GM19463 (cell line): ENCODE measurements around the gene LGALS1.
"Not testable (repeated sequence)": the region's sequence is repeated elsewhere in the genome, so short reads cannot be mapped to it uniquely, and the experiment has no call there.

ENCODE experiments used
- ATAC-seq: cut with Tn5 transposase; IDR thresholded peaks from one replicate; pipeline ENCODE4 v1.9.1; 2021; ENCODE audit warnings: mild to moderate bottlenecking, moderate library complexity; ENCODE audit not compliant: unreplicated experiment

The LGALS1 gene

DNA sequence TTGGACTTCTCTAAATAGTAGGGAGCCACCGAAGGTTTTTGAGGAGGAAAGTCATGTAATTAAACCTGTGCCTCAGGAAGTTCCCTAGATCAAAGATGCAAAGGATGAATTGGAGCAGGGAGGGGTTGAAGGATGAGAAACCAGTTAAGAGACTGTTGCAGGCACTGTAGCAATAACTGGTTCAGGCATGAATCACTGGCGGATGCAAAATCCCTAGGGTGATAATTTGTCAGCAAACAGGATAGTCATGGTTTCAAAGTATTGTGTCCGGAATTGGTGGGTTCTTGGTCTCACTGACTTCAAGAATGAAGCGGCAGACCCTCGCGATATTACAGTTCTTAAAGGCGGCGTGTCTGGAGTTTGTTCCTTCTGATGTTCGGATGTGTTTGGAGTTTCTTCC lies 41.3 kb downstream of the LGALS1 start:
- no peak for ATAC-seq

DNA sequence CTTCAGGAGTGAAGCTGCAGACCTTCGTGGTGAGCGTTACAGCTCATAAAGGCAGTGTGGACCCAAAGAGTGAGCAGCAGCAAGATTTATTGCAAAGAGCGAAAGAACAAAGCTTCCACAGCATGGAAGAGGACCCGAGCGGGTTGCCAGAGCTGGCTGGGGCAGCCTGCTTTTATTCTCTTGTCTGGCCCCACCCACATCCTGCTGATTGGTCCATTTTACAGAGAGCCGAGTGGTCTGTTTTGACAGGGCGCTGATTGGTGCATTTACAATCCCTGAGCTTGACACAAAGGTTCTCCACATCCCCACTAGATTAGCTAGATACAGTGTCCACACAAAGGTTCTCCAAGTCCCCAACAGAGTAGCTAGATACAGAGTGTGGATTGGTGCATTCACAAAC lies 41.8 kb downstream of the LGALS1 start:
- ATAC-seq, result not testable (repeated sequence)

DNA sequence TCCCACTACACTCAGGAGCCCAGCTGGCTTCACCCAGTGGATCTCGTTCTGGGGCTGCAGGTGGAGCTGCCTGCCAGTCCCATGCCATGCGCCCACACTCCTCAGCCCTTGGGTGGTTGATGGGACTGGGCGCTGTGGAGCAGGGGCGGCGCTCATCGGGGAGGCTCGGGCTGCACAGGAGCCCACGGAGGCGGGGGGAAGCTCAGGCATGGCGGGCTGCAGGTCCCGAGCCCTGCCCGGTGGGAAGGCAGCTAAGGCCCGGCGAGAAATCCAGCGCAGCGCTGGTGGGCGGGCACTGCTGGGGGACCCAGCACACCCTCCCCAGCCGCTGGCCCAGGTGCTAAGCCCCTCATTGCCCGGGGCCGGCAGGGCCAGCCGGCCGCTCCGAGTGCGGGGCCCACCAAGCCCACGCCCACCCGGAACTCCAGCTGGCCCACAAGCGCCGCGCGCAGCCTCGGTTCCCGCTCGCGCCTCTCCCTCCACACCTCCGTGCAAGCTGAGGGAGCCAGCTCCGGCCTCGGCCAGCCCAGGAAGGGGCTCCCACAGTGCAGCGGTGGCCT lies 42.4 kb downstream of the LGALS1 start:
- ATAC-seq, result not testable (repeated sequence)

DNA sequence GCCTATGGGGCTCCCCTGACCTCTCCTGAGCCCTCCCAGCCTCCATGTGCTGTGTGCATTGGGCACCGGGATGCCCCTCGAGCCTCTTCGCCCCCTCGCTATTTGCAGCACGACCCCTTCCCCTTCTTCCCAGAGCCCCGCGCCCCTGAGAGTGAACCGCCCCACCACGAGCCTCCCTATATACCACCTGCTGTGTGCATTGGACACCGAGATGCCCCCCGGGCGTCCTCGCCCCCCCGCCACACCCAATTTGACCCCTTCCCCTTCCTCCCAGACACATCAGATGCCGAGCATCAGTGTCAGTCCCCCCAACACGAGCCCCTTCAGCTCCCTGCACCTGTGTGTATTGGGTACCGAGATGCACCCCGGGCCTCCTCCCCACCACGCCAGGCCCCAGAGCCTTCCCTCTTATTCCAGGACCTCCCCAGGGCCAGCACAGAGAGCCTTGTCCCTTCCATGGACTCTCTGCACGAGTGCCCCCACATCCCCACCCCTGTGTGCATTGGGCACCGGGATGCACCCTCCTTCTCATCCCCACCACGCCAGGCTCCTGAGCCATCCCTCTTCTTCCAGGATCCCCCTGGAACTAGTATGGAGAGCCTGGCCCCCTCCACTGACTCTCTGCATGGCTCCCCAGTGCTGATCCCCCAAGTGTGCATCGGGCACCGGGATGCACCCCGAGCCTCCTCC lies 50.3 kb downstream of the LGALS1 start:
- ATAC-seq, result no peak

DNA sequence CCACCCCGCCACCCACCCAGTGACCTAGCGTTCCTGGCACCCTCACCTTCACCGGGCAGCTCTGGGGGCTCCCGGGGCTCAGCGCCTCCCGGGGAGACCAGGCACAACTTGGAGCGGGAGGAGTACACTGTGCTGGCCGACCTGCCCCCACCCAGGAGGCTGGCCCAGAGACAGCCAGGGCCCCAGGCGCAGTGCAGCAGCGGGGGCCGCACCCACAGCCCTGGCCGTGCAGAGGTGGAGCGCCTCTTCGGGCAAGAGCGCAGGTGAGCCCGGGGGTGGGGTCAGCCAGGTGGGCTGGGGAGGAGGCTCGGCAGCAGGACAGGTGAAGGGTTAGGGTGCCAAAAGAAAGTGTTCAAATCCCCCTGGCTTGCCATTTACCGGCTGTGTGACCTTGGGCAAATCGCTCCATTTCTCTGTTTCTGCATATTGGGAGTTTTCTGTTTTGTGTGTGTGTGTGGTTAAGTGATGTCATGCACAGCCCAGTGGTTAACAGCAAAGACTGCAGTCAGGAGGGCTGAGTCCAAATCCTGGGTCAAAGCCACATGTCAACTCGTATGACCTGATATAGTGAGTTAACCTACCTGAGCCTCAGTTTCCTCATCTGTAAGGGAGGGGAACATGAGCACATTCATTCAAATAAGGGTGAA lies 50.9 kb downstream of the LGALS1 start:
- no peak for ATAC-seq

DNA sequence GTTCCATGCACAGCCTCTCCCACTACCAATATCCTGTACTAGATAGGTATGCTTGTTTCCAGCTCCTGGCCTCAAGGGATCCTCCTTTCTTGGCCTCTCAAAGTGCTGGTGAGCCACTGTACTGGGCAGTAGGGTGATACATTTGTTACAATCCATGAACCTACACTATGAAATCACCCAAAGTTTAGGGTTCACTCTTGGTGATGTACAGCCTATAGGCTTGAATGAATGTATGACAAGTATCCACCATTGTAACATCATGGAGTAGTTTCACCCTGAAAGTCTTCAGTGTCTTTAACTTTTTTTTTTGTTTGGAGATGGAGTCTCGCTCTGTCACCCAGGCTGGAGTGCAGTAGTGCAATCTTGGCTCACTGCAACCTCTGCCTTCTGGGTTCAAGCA lies 53.2 kb downstream of the LGALS1 start:
- no peak for ATAC-seq
